K562 (cell line): Measurements from ENCODE around the gene GNPTAB. TPM values are rescaled to one million over a fixed set of nuclear protein-coding genes. Genes with fewer than 3 reads are reported as not detected.
A peak's percentile ranks its signal among the peaks of the same experiment; 100 is the strongest.

Experiments used
- ATAC-seq: fragments of 200-7000 bp; cut with Tn5 transposase; 3 replicates; pipeline ENCODE4 v1.9.1; 2020; ENCODE audit warnings: moderate library complexity
- BruUV-seq: library from RNA; stranded (reverse); fragments of 400-500 nt; replicated peaks from 2 replicates; lab custom pipeline; 2021; lab: Mats Ljungman, UMichigan
- CTCF ChIA-PET: fragments of 300-600 bp; formaldehyde crosslinking; extraction: SDS; loops from one replicate; lab custom pipeline; 2021; ENCODE audit warnings: low intra/inter-chr PET ratio; lab: Yijun Ruan, JAX
- POLR2A ChIA-PET: fragments of 300-600, 350-650 bp; sonication (Branson Sonifier 250); formaldehyde crosslinking; extraction: SDS; loops from one replicate; lab custom pipeline; 2021; ENCODE audit warnings: antibody characterized with exemption, inconsistent platforms; lab: Yijun Ruan, JAX
- DNase-seq, 4 experiments: peaks; one replicate each; pipeline versions ENCODE4 v3.0.0 to v3.0.0-alpha.2; 2011 to 2018; ENCODE audit warnings: low spot score in 3 of 4, mixed read lengths in 3 of 4; ENCODE audit errors: extremely low read depth in 1 of 4
- FAIRE-seq: peaks from 2 replicates; lab custom pipeline; 2011; peaks lifted over from hg19 to GRCh38; lab: Jason Lieb, UNC
- H2AFZ ChIP-seq: 2 replicates; pipeline ENCODE4 v1.6.0; 2011; ENCODE audit warnings: low read depth, low read length, control low read depth, inconsistent platforms
- H3K27ac ChIP-seq: fragments of 200-600 bp; 3 replicates; pipeline ENCODE4 v1.8.0; 2011; ENCODE audit warnings: low read depth, mild to moderate bottlenecking, control low read depth, inconsistent platforms, low read length, moderate library complexity, mixed read lengths; ENCODE audit errors: extremely low read depth
- H3K27me3 ChIP-seq, 2 experiments: fragments of 300-600 bp in 1 of 2; 2 replicates in 1 of 2; 3 replicates in 1 of 2; pipeline versions ENCODE4 v1.6.0 to v1.8.0; 2011; ENCODE audit warnings: inconsistent platforms in 2 of 2, low read length in 2 of 2, mild to moderate bottlenecking in 1 of 2, mixed read lengths in 1 of 2, moderate library complexity in 1 of 2; ENCODE audit not compliant: control insufficient read depth in 2 of 2, insufficient read depth in 2 of 2
- H3K36me3 ChIP-seq: fragments of 300-600 bp; 3 replicates; pipeline ENCODE4 v1.8.0; 2011; ENCODE audit warnings: mild to moderate bottlenecking, low read length, inconsistent platforms; ENCODE audit not compliant: control insufficient read depth, insufficient read depth
- H3K4me1 ChIP-seq, 2 experiments: fragments of 200-600 bp in 1 of 2; replicated peaks in 1 of 2; 2 replicates in 1 of 2; 3 replicates in 1 of 2; pipeline versions ENCODE4 v1.5.1 to v1.8.0; 2011; ENCODE audit warnings: inconsistent platforms in 2 of 2, low read length in 2 of 2, mild to moderate bottlenecking in 1 of 2, mixed read lengths in 1 of 2, moderate library complexity in 1 of 2; ENCODE audit not compliant: control insufficient read depth in 2 of 2, insufficient read depth in 2 of 2
- H3K4me2 ChIP-seq: 2 replicates; pipeline ENCODE4 v1.6.1; 2011; ENCODE audit warnings: low read length, control low read depth, inconsistent platforms, mixed read lengths; ENCODE audit not compliant: insufficient read depth
- H3K4me3 ChIP-seq: fragments of 200-600 bp; sonication (generic), shearing (Covaris generic); 2 replicates; pipeline ENCODE4 v1.5.1; 2016; ENCODE audit warnings: control low read depth, inconsistent platforms
- H3K79me2 ChIP-seq: fragments of 200-600 bp; 3 replicates; pipeline ENCODE4 v1.8.0; 2011; ENCODE audit warnings: low read length, inconsistent platforms; ENCODE audit not compliant: control insufficient read depth, insufficient read depth
- H3K9ac ChIP-seq, 2 experiments: 2 replicates each; pipeline versions ENCODE4 v1.6.0 to v1.6.1; 2011; ENCODE audit warnings: low read depth in 2 of 2, low read length in 2 of 2, control low read depth in 1 of 2, inconsistent platforms in 1 of 2, mild to moderate bottlenecking in 1 of 2, mixed read lengths in 1 of 2; ENCODE audit not compliant: insufficient read depth in 1 of 2
- H3K9me1 ChIP-seq: one replicate; pipeline ENCODE4 v1.6.0; 2011; ENCODE audit warnings: inconsistent platforms, mild to moderate bottlenecking, low read length, moderate library complexity; ENCODE audit not compliant: control insufficient read depth, insufficient read depth
- H3K9me3 ChIP-seq: replicated peaks from 2 replicates; pipeline ENCODE4 v1.5.1; 2011; ENCODE audit warnings: low read depth, low read length, inconsistent platforms; ENCODE audit not compliant: control insufficient read depth, insufficient read depth
- H4K20me1 ChIP-seq: replicated peaks from 2 replicates; pipeline ENCODE4 v1.6.1; 2011; ENCODE audit warnings: low read length, inconsistent platforms, mixed read lengths; ENCODE audit not compliant: control insufficient read depth, insufficient read depth
- TCF7L2 ChIP-seq: fragments of 150-350 bp; IDR thresholded peaks from 2 replicates; pipeline ENCODE4 v1.6.1; 2016; ENCODE audit warnings: low read depth, mild to moderate bottlenecking, low read length, moderate library complexity
- TRIM24 ChIP-seq, 2 experiments: fragments of 450-650 bp; IDR thresholded peaks; 2 replicates each; pipeline ENCODE4 v1.6.1; 2016
- WGBS: fragments of 100-300 bp; shearing (Covaris generic); methylation state at CpG from one replicate; pipeline ENCODE4 v1.1.6; 2016; ENCODE audit warnings: low coverage, mixed read lengths; ENCODE audit not compliant: insufficient coverage; ENCODE audit errors: missing lambda C conversion rate; 5-methylcytosine and 5-hydroxymethylcytosine counted together
- in situ Hi-C: fragments of 300-500 bp; cut with MboI; formaldehyde crosslinking; loops from 4 replicates; pipeline ENCODE4 v1.15.0; 2018; ENCODE audit warnings: inconsistent platforms, mixed read lengths
- intact Hi-C: fragments of 100-400 bp; cut with micrococcal nuclease; formaldehyde crosslinking; loops from 2 replicates; pipeline ENCODE4 v1.14.2; 2022
- polyA plus RNA-seq, 8 experiments: library from polyadenylated mRNA; depleted of rRNA in 4 of 8; stranded (reverse) in 5 of 8; unstranded in 3 of 8; fragments of >200 nt; fragmentation: Nextera tagmentation in 2 of 8; fragmentation: Illumina TruSeq in 1 of 8; extraction: Ambion mirVana in 2 of 8; extraction: Trizol in 1 of 8; gene quantifications; 2 replicates each; pipeline versions ENCODE4 v1.2.1 to v1.2.3, GENCODE V29; 2011 to 2014; ENCODE audit warnings: inconsistent platforms in 1 of 8, missing spikeins in 1 of 8
- total RNA-seq, 7 experiments: library from RNA; depleted of rRNA in 6 of 7; stranded (reverse); fragments of >200 nt in 6 of 7; fragmentation: Illumina TruSeq in 2 of 7; extraction: Trizol in 2 of 7; gene quantifications; 2 replicates each; pipeline versions ENCODE4 v1.2.1 to v1.2.3, GENCODE V29; 2011 to 2021; ENCODE audit warnings: low replicate concordance in 1 of 7
- TF ChIP-seq, protein P1 (sequence below), 2 experiments: IDR thresholded peaks; 2 replicates each; pipeline ENCODE4 v1.6.1; 2012; ENCODE audit warnings: improper control_type of control experiment in 2 of 2, low read depth in 2 of 2, low read length in 2 of 2, borderline replicate concordance in 1 of 2
- TF ChIP-seq, protein P2 (sequence below): fragments of 250-450 bp; sonication (Bioruptor Pico); IDR thresholded peaks from 2 replicates; pipeline ENCODE4 v1.8.0; 2021; ENCODE audit warnings: borderline replicate concordance, mild to moderate bottlenecking, moderate library complexity; ENCODE audit not compliant: poor library complexity, severe bottlenecking
- TF ChIP-seq, protein P3 (sequence below), 2 experiments: fragments of 450-650 bp; conservative IDR thresholded peaks; 2 replicates each; pipeline ENCODE4 v1.6.1; 2017; ENCODE audit warnings: mild to moderate bottlenecking in 2 of 2, moderate library complexity in 2 of 2
- TF ChIP-seq, protein P4 (sequence below): fragments of 250-450 bp; sonication (Bioruptor Pico); IDR thresholded peaks from 2 replicates; pipeline ENCODE4 v1.8.0; 2021; ENCODE audit warnings: mild to moderate bottlenecking, moderate library complexity

GNPTAB gene
- total and polyA plus RNA-seq, 9 of the 15 experiments (the other 6 are each of a cell fraction or from before 2014, with no cell fraction given): 5.9 to 23.2 (median 19.3) TPM

DNA sequence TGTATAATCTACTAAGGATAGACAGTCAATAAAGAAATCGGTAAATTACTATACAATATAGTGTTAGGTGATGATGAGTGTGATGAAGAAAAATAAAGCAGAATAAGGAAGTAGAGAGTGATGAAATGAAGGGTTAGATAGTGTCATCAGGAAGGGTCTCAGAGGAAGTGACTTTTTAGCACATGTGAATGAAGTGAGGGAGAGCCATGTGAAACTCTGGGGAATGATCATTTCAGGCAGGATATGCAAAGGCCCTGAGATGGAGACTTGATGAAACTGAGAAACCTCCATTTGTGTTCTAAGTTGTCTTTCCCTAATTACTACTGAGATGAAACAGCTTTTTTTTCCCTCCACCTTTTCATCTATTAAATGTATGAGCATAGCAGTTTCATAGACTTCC, 19.4 kb upstream of the GNPTAB start:
- H3K79me2 ChIP-seq: no peaks in the 10 kb centered on the region
- H3K4me1 ChIP-seq: peaks cover 11 to 13% of the 10 kb centered on the region in 2 experiments; a peak in 4 of 5 replicates
- DNase-seq (no peak), ATAC-seq (no peak), FAIRE-seq (peak; percentile 54)
- ChIA-PET POLR2A (no interaction called here), CTCF (no interaction called here)
- H3K27me3 ChIP-seq: no peaks in the 10 kb centered on the region; a peak in 1 of 5 replicates
- intact Hi-C loops: no loop called here
- peak overlapping the region; percentile 57; the same call in 1 of the 2 replicates for H2AFZ ChIP-seq
- H4K20me1 ChIP-seq: no peaks in the 10 kb centered on the region
- no peaks in the 10 kb centered on the region for H3K9me1 ChIP-seq
- no TSS peak for BruUV-seq
- no peak overlapping the region for H3K4me3 ChIP-seq
- in situ Hi-C loops: no loop called here
- H3K36me3 ChIP-seq: no peaks in the 10 kb centered on the region
- H3K4me2 ChIP-seq: no peak overlapping the region
- H3K9me3 ChIP-seq: no peaks in the 10 kb centered on the region
- 14% methylated on average over 1 of the region's 1 CpG for WGBS
- no peak overlapping the region for H3K27ac ChIP-seq
- H3K9ac ChIP-seq: no peak overlapping the region
- peak; percentile 46 to 65; a peak in 2 of 4 replicates for TF ChIP-seq TRIM24 (IDR thresholded peaks at IDR 0.05)
- TF ChIP-seq, protein P1, sequence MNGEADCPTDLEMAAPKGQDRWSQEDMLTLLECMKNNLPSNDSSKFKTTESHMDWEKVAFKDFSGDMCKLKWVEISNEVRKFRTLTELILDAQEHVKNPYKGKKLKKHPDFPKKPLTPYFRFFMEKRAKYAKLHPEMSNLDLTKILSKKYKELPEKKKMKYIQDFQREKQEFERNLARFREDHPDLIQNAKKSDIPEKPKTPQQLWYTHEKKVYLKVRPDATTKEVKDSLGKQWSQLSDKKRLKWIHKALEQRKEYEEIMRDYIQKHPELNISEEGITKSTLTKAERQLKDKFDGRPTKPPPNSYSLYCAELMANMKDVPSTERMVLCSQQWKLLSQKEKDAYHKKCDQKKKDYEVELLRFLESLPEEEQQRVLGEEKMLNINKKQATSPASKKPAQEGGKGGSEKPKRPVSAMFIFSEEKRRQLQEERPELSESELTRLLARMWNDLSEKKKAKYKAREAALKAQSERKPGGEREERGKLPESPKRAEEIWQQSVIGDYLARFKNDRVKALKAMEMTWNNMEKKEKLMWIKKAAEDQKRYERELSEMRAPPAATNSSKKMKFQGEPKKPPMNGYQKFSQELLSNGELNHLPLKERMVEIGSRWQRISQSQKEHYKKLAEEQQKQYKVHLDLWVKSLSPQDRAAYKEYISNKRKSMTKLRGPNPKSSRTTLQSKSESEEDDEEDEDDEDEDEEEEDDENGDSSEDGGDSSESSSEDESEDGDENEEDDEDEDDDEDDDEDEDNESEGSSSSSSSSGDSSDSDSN (IDR thresholded peaks at IDR 0.05; ENCODE audit: borderline replicate concordance in 1 of 2, low read depth in 2 of 2, low read length in 2 of 2): no peak
- TF ChIP-seq, protein P2, sequence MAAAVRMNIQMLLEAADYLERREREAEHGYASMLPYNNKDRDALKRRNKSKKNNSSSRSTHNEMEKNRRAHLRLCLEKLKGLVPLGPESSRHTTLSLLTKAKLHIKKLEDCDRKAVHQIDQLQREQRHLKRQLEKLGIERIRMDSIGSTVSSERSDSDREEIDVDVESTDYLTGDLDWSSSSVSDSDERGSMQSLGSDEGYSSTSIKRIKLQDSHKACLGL (CRISPR knock-in tag): no peak
- TF ChIP-seq, protein P3, sequence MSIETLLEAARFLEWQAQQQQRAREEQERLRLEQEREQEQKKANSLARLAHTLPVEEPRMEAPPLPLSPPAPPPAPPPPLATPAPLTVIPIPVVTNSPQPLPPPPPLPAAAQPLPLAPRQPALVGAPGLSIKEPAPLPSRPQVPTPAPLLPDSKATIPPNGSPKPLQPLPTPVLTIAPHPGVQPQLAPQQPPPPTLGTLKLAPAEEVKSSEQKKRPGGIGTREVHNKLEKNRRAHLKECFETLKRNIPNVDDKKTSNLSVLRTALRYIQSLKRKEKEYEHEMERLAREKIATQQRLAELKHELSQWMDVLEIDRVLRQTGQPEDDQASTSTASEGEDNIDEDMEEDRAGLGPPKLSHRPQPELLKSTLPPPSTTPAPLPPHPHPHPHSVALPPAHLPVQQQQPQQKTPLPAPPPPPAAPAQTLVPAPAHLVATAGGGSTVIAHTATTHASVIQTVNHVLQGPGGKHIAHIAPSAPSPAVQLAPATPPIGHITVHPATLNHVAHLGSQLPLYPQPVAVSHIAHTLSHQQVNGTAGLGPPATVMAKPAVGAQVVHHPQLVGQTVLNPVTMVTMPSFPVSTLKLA (conservative IDR thresholded peaks at IDR 0.05): 0 out of 4 replicates have a peak, but pooled peaks of 1 of the 2 experiments have one; percentile 19
- no peak for TF ChIP-seq TCF7L2
- TF ChIP-seq, protein P4, sequence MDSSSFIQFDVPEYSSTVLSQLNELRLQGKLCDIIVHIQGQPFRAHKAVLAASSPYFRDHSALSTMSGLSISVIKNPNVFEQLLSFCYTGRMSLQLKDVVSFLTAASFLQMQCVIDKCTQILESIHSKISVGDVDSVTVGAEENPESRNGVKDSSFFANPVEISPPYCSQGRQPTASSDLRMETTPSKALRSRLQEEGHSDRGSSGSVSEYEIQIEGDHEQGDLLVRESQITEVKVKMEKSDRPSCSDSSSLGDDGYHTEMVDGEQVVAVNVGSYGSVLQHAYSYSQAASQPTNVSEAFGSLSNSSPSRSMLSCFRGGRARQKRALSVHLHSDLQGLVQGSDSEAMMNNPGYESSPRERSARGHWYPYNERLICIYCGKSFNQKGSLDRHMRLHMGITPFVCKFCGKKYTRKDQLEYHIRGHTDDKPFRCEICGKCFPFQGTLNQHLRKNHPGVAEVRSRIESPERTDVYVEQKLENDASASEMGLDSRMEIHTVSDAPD (CRISPR knock-in tag): no peak
